Fibroblast of skin of abdomen (primary cell): Measurements from ENCODE around the gene CAMK2G.
A peak's percentile ranks its signal among the peaks of the same experiment; 100 is the strongest.

Source experiments
- DNase-seq: peaks from one replicate; pipeline ENCODE4 v3.0.0-alpha.2; 2013

Gene CAMK2G

DNA sequence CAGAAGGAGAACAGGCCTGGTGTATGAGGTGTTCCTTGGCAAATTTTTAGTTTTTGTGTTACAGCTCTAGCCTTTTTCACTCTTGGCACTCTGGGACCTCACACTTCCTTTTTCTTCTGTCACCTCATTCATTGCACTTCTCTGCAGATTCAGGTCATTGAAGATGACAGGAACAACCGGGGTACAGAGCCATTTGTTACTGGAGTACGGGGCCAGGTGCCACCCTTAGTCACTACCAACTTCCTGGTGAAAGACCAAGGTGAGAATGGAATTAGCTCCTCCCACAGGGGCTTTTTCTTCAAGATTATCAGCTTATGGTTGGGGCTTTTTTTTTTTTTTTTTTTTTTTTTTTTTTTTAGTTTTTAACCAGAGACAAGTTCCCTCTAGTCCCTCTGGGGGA, 111.0 kb downstream of the CAMK2G start:
- DNase-seq = no peak

DNA sequence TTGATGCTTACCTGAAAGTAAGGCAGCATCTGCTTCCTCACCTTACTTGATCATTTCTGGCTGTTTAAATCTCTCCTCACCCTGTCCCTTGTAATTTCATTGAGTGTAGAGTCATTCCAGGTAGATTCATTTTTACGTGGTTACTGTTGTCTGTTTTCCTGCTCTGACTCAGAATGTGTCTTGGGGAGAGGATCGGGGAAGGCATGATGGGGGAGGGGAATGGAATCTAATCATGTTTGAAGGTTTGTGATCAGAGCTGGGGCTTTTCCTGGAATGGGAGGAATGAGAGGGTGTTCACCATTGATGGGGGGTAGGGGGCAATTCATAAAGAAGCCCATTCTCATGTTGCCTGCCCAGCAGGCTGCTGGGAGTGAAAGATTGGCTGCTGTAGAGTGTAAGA, 111.4 kb downstream of the CAMK2G start:
- peak; percentile 44 for DNase-seq
